Mesodermal cell (in vitro differentiated cells): ENCODE data around the gene FNDC8.
"Not testable (repeated sequence)": the region's sequence is repeated elsewhere in the genome, so short reads cannot be mapped to it uniquely, and the experiment has no call there.

Source experiments
- H3K27ac ChIP-seq: 2 replicates; pipeline ENCODE4 v1.7.0; 2013; ENCODE audit warnings: mild to moderate bottlenecking, low read depth, low read length, moderate library complexity; ENCODE audit not compliant: severe bottlenecking
- H3K36me3 ChIP-seq: 2 replicates; pipeline ENCODE4 v1.7.1; 2013; ENCODE audit warnings: mild to moderate bottlenecking, low read length, moderate library complexity; ENCODE audit not compliant: control insufficient read depth, insufficient read depth
- H3K4me1 ChIP-seq: one replicate; pipeline ENCODE4 v1.7.1; 2013; ENCODE audit warnings: mild to moderate bottlenecking, low read length; ENCODE audit not compliant: insufficient read depth, control insufficient read depth, poor library complexity, severe bottlenecking
- H3K4me3 ChIP-seq: 2 replicates; pipeline ENCODE4 v1.7.0; 2013; ENCODE audit warnings: low read length, control low read depth, mild to moderate bottlenecking; ENCODE audit not compliant: insufficient read depth, poor library complexity, severe bottlenecking; ENCODE audit errors: extremely low read depth
- H3K9me3 ChIP-seq: 2 replicates; pipeline ENCODE4 v1.7.1; 2013; ENCODE audit warnings: mild to moderate bottlenecking, low read length, moderate library complexity; ENCODE audit not compliant: control insufficient read depth
- WGBS, 2 experiments: methylation state at CpG; one replicate each; pipeline ENCODE4 v1.1.5; 2013; ENCODE audit warnings: missing lambda C conversion rate in 2 of 2; ENCODE audit not compliant: insufficient coverage in 2 of 2; 5-methylcytosine and 5-hydroxymethylcytosine counted together

FNDC8 gene

DNA sequence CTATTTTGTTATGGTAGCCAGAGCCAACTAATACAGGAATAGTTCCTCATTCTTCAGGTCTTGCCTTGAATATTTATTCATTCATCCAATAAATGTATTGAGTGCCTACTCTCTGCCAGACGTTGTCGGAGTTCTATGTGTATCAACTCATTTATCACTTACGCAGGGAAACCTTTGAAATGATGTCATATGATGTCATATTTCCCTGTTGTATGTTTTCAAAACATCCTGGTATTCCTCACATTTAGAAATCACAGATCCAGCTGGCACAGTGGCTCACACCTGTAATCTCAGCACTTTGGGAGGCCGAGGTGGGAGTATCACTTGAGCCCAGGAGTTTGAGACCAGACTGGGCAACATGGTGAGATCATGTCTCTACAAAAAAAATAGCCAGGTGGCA lies 23.4 kb downstream of the FNDC8 start:
- H3K9me3 ChIP-seq: no peaks in the 10 kb centered on the region
- no peak overlapping the region for H3K27ac ChIP-seq
- H3K4me1 ChIP-seq: peaks cover 10% of the 10 kb centered on the region
- H3K36me3 ChIP-seq: peaks cover 6% of the 10 kb centered on the region
- 88 to 95% methylated on average over 1 to 3 of the region's 4 CpGs for WGBS, 2 experiments
- no peak overlapping the region for H3K4me3 ChIP-seq

DNA sequence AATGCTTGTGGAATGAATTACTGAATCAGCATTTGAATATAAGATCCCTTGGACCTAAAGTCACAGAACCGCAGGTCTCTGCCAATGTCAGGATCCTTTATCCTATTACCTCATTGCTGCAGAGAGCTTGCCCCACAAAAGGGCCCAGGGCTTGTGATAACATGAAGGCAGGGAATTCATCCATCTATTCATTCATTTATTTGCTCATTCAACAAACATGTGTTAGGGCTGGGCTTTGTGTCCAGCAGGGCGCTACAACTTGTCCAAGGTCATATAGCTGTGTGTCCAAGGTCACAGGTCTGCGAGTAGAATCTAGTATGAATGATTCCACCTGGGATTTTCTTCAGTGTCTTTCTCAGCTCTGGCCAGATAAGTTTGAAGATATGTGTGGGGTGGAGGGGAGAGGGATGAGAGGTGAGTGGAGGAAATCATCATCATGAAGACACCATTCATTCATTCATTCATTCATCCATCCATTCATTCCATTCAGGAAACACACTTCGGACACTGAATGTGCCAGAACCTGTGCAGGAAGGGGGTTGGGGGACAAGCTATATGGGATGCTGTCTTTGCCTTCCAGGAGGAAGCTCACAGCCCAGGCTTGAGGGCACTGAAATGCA lies 24.9 kb downstream of the FNDC8 start:
- WGBS, 2 experiments: 96 to 97% methylated on average over 3 of the region's 4 CpGs
- Histone ChIP-seq H3K36me3 (no peaks in the 10 kb centered on the region), H3K27ac (no peak overlapping the region), H3K9me3 (no peaks in the 10 kb centered on the region), H3K4me3 (no peak overlapping the region), H3K4me1 (peaks cover 10% of the 10 kb centered on the region)

DNA sequence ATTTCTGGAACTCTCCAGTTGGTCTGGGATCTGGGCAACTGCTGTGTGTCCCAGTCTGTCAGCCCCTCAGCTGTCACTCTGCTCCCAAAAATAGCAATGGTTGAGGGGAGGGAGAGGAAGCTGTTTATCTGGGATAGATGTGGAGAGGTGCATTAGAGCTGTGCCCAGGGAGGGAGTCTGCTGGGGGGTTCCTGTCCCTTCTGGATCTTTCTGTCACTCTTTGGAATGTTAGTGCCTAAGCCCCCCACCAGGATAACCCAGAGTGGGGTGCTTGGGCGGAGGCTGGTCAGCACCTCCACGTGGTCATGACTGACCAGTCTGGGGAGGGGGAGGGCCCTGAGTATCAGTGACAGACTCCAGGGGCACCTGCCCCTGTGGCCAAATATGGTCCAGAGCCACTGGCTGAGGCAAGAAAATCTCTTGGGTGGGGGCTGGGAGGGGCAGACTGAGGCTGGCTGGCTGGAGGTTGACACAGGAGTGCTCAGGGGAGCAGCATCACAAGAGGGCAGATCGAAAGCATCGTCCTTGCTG lies 26.0 kb downstream of the FNDC8 start, which contains the start of gene UNC45B:
Gene UNC45B, plus strand, starts transcription at position 443 of the 531 bp plus-strand sequence. CDS start 447 bp downstream, outside the sequence.
- no peaks in the 10 kb centered on the region for H3K9me3 ChIP-seq
- WGBS, 2 experiments: 67 to 86% methylated on average over 2 to 4 of the region's 4 CpGs
- no peaks in the 10 kb centered on the region for H3K36me3 ChIP-seq
- no peak within 1 kb of the TSS for H3K4me3 ChIP-seq
- peaks cover 10% of the 10 kb centered on the region for H3K4me1 ChIP-seq
- H3K27ac ChIP-seq: no peak within 1 kb of the TSS

- H3K4me3 ChIP-seq: no peak overlapping the region
- no peaks in the 10 kb centered on the region for H3K9me3 ChIP-seq
- peaks cover 10% of the 10 kb centered on the region for H3K4me1 ChIP-seq
- WGBS, 2 experiments: 93% methylated on average over 7 to 8 of the region's 9 CpGs
- H3K36me3 ChIP-seq: no peaks in the 10 kb centered on the region
- H3K27ac ChIP-seq: no peak overlapping the region
Measured at GRCh38 chr17:35148144-35148543, 26.7 kb downstream of the FNDC8 start.

- 96% methylated on average over 10 to 11 of the region's 11 CpGs for WGBS, 2 experiments
- Histone ChIP-seq H3K4me3 (no peak overlapping the region), H3K9me3 (no peaks in the 10 kb centered on the region), H3K27ac (no peak overlapping the region), H3K4me1 (peaks cover 10% of the 10 kb centered on the region), H3K36me3 (no peaks in the 10 kb centered on the region)
Measured at GRCh38 chr17:35149941-35150340, 28.5 kb downstream of the FNDC8 start.

- H3K4me1 ChIP-seq, H3K9me3 ChIP-seq, H3K36me3 ChIP-seq, H3K4me3 ChIP-seq, H3K27ac ChIP-seq: not testable (repeated sequence)
- 96 to 97% methylated on average over 21 of the region's 29 CpGs for WGBS, 2 experiments
Measured at GRCh38 chr17:35151080-35151479, 29.7 kb downstream of the FNDC8 start.

- H3K36me3 ChIP-seq: no peaks in the 10 kb centered on the region
- H3K4me3 ChIP-seq: no peak overlapping the region
- H3K4me1 ChIP-seq: peaks cover 3% of the 10 kb centered on the region
- 79 to 88% methylated on average over 5 to 6 of the region's 13 CpGs for WGBS, 2 experiments
- no peaks in the 10 kb centered on the region for H3K9me3 ChIP-seq
- H3K27ac ChIP-seq: no peak overlapping the region
Measured at GRCh38 chr17:35152421-35153140, 31.2 kb downstream of the FNDC8 start.

DNA sequence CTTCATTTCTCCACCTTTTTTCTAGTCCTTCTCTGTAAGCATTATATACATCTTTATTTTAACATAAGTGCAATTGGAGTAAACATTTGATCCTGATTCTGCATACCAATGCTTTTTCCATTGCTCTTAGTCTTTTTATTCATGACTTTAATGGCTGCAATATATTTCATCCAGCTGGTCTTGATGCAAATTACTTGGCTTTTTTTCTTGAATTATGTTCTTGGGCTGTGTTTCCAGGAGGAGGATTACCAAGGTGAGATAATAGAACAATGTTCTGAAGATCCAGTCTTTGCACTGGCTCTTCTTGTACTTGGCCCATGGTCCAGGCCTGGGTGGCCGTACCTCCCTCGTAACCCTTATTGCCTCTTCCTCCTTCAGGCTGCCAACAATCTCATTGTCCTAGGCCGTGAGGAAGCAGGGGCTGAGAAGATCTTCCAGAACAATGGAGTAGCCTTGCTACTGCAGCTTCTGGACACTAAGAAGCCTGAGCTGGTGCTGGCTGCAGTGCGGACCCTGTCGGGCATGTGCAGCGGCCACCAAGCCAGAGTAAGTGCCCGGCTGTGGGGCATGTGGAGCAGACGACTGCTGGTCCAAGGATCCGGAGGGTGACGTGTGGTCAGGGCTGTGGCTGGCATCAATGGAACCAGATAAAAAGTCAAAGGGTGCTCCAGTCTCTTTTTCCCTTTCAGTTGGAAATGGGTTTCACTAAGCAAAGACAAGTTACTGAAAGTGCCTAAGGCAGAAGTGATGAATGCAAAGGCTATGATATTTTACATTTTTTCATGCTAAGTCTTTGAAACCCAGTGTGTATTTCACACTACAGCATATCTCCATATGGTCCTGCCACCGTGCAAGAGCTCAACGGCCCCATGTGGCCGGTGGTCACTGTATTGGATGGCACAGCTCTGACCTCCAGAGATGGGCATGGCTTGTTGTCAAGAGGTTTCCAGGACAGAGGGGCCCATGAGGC lies 33.1 kb downstream of the FNDC8 start:
- Histone ChIP-seq H3K4me1 (no peaks in the 10 kb centered on the region), H3K27ac (no peak overlapping the region), H3K9me3 (no peaks in the 10 kb centered on the region), H3K36me3 (no peaks in the 10 kb centered on the region), H3K4me3 (no peak overlapping the region)
- WGBS, 2 experiments: 89 to 97% methylated on average over 10 to 11 of the region's 13 CpGs

DNA sequence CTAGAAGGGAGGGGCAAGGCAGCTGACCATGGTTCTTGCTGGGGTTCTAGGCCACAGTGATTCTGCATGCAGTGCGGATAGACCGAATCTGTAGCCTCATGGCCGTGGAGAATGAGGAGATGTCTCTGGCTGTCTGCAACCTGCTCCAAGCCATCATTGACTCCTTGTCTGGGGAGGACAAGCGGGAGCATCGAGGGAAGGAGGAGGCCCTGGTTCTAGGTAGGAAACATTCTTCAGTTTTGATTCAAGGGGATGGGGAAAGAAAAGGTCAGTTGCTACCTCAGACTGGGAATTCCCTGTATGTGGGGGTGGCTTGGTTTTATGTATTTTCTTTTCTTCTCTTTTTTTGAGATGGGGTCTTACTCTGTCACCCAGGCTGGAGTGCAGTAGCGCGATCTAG lies 33.8 kb downstream of the FNDC8 start:
- Histone ChIP-seq H3K4me1 (no peaks in the 10 kb centered on the region), H3K4me3 (no peak overlapping the region), H3K27ac (no peak overlapping the region), H3K36me3 (no peaks in the 10 kb centered on the region), H3K9me3 (no peaks in the 10 kb centered on the region)
- 94 to 95% methylated on average over 5 to 6 of the region's 7 CpGs for WGBS, 2 experiments

GRCh38 chr17:35159940-35160339 lies 38.5 kb downstream of the FNDC8 start:
- H3K4me1 ChIP-seq: no peaks in the 10 kb centered on the region
- H3K36me3 ChIP-seq: no peaks in the 10 kb centered on the region
- WGBS, 2 experiments: 83 to 86% methylated on average over 2 of the region's 2 CpGs
- no peak overlapping the region for H3K4me3 ChIP-seq
- no peak overlapping the region for H3K27ac ChIP-seq
- no peaks in the 10 kb centered on the region for H3K9me3 ChIP-seq
